Erythroblast (primary cell): ENCODE measurements around the gene DIAPH3.

Source experiments
- GATA1 ChIP-seq: IDR thresholded peaks from 2 replicates; pipeline ENCODE4 v1.6.1; 2011; ENCODE audit warnings: low read depth, mild to moderate bottlenecking, control low read depth, low read length, moderate library complexity
- POLR2A ChIP-seq: IDR thresholded peaks from 2 replicates; pipeline ENCODE4 v1.6.1; 2011; ENCODE audit warnings: mild to moderate bottlenecking, low read length

- TF ChIP-seq POLR2A (no peak), GATA1 (no peak)
Measured at GRCh38 chr13:59879281-59879680, 284.4 kb downstream of the DIAPH3 start.
